Type B pancreatic cell (in vitro differentiated cells): ENCODE data around the gene PARD3. TPM values are rescaled to one million over a fixed set of nuclear protein-coding genes. Genes with fewer than 3 reads are reported as not detected.

ENCODE experiments used
- DNase-seq: peaks from one replicate; pipeline ENCODE4 v3.0.0; 2021; ENCODE audit warnings: mixed read lengths; ENCODE audit not compliant: unreplicated experiment; ENCODE audit errors: extremely low spot score
- H3K27ac Mint-ChIP-seq: 2 replicates; pipeline ENCODE4 v1.8.0; 2021; ENCODE audit warnings: mild to moderate bottlenecking, mixed read lengths
- H3K27me3 Mint-ChIP-seq: 2 replicates; pipeline ENCODE4 v1.8.0; 2021; ENCODE audit warnings: mixed read lengths
- H3K36me3 Mint-ChIP-seq: 2 replicates; pipeline ENCODE4 v1.8.0; 2021; ENCODE audit warnings: mixed read lengths
- H3K4me1 Mint-ChIP-seq: one replicate; pipeline ENCODE4 v1.8.0; 2021; ENCODE audit warnings: mixed read lengths; ENCODE audit not compliant: unreplicated experiment
- H3K4me3 Mint-ChIP-seq: 2 replicates; pipeline ENCODE4 v1.8.0; 2021; ENCODE audit warnings: mild to moderate bottlenecking, mixed read lengths
- H3K9me3 Mint-ChIP-seq: 2 replicates; pipeline ENCODE4 v1.8.0; 2021; ENCODE audit warnings: mixed read lengths
- total RNA-seq: library from RNA; stranded (reverse); gene quantifications from 2 replicates; pipeline ENCODE4 v1.2.1, GENCODE V29; 2021; ENCODE audit warnings: low replicate concordance
- TF ChIP-seq, protein P1 (sequence below): fragments of 200-600 bp; sonication (generic); conservative IDR thresholded peaks from 2 replicates; pipeline ENCODE4 v1.5.0; 2021; ENCODE audit warnings: antibody characterized with exemption, mild to moderate bottlenecking

Gene PARD3
- total RNA-seq, 1 donor from 2014 or later: 52.3 TPM

DNA sequence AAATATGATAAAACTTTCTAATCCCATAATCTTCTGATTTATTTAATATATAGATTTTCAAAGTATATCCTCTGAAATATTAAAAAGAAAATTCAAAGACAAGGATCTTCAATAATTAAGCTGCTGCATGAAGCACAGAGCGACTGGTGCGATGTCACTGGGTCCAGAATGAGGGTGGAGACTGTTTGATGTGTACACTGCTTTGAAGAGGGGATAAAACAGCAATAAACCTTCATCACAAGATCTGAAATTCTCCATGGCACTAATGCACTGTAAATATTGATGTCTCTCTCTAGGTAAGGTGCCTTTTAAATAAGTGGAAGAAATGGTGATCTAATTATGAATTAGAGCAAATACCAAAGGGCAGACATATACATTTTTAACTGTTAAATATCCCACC lies 337.8 kb downstream of the PARD3 start:
- peaks cover 17% of the 10 kb centered on the region for H3K4me1 Mint-ChIP-seq
- H3K27me3 Mint-ChIP-seq: no peaks in the 10 kb centered on the region
- no peaks in the 10 kb centered on the region for H3K36me3 Mint-ChIP-seq
- no peaks in the 10 kb centered on the region for H3K9me3 Mint-ChIP-seq
- H3K27ac Mint-ChIP-seq: no peak overlapping the region
- TF ChIP-seq, protein P1, sequence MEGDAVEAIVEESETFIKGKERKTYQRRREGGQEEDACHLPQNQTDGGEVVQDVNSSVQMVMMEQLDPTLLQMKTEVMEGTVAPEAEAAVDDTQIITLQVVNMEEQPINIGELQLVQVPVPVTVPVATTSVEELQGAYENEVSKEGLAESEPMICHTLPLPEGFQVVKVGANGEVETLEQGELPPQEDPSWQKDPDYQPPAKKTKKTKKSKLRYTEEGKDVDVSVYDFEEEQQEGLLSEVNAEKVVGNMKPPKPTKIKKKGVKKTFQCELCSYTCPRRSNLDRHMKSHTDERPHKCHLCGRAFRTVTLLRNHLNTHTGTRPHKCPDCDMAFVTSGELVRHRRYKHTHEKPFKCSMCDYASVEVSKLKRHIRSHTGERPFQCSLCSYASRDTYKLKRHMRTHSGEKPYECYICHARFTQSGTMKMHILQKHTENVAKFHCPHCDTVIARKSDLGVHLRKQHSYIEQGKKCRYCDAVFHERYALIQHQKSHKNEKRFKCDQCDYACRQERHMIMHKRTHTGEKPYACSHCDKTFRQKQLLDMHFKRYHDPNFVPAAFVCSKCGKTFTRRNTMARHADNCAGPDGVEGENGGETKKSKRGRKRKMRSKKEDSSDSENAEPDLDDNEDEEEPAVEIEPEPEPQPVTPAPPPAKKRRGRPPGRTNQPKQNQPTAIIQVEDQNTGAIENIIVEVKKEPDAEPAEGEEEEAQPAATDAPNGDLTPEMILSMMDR: no peak
- no peak overlapping the region for H3K4me3 Mint-ChIP-seq
- DNase-seq: no peak

- H3K9me3 Mint-ChIP-seq: no peaks in the 10 kb centered on the region
- H3K4me3 Mint-ChIP-seq: no peak overlapping the region
- TF ChIP-seq, protein P1: no peak
- no peak overlapping the region for H3K27ac Mint-ChIP-seq
- no peak for DNase-seq
- H3K36me3 Mint-ChIP-seq: peaks cover 5% of the 10 kb centered on the region
- peaks cover 17% of the 10 kb centered on the region for H3K4me1 Mint-ChIP-seq
- no peaks in the 10 kb centered on the region for H3K27me3 Mint-ChIP-seq
Observed at GRCh38 chr10:34476608-34477007, 338.5 kb downstream of the PARD3 start.

- Mint-ChIP-seq H3K27me3 (no peaks in the 10 kb centered on the region), H3K9me3 (no peaks in the 10 kb centered on the region), H3K4me3 (no peak overlapping the region), H3K36me3 (peaks cover 5% of the 10 kb centered on the region), H3K4me1 (peaks cover 17% of the 10 kb centered on the region), H3K27ac (no peak overlapping the region)
- no peak for DNase-seq
- TF ChIP-seq, protein P1: no peak
Observed at GRCh38 chr10:34475786-34476185, 339.3 kb downstream of the PARD3 start.

DNA sequence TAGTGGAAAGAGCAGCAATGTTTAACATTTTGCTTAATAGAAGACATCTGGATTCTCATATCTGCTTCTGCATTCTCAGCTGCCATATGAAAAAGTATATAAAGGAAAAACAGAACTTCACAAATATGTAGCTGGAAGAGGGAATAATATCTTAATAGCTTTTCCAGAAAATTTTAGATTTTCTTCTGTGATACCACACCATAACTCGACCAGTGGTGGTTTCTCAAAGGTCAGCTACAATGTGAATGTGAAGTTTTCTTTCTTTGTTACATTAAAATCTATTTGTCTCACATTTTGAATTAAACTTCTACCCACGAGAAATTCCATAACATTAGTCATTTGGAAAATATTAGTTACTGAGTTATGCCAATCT lies 339.8 kb downstream of the PARD3 start:
- no peak overlapping the region for H3K4me3 Mint-ChIP-seq
- H3K9me3 Mint-ChIP-seq: no peaks in the 10 kb centered on the region
- H3K4me1 Mint-ChIP-seq: peaks cover 15% of the 10 kb centered on the region
- no peaks in the 10 kb centered on the region for H3K27me3 Mint-ChIP-seq
- TF ChIP-seq, protein P1: no peak
- no peak overlapping the region for H3K27ac Mint-ChIP-seq
- H3K36me3 Mint-ChIP-seq: peaks cover 5% of the 10 kb centered on the region
- DNase-seq: no peak

DNA sequence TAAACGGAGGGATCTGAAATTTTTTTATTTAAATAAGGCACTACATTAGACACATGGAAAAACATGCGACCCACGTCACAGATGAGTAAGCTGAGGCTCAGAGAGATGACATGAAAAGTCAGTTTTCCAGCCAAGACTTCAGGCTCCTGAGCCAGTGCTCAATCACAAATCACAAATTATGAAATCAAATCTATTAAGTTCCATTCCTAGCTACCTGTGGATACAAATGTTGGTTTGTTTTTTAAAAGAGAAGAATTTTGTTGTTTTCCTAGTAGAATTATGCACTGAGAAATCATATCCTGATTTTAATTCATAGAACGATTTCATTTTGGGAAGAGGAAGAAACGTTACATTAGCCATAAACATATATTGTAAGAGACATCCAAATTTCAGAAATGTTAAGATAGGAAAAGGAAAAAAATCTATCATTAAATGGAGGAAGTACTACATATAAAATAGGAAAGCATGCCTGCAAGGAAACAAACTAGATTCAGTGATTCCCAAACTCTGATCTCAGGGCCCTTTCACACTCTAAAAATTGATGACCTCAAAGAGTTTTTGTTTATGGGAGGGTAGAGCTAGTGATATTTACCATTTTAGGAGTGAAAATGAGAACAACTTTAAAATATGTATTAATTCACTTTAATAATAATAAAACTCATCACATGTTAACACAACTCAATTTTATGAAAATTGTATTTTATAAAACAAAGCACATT lies 340.4 kb downstream of the PARD3 start:
- TF ChIP-seq, protein P1: no peak
- Mint-ChIP-seq H3K4me1 (peaks cover 16% of the 10 kb centered on the region), H3K4me3 (no peak overlapping the region), H3K36me3 (peaks cover 9% of the 10 kb centered on the region), H3K9me3 (no peaks in the 10 kb centered on the region), H3K27me3 (no peaks in the 10 kb centered on the region), H3K27ac (no peak overlapping the region)
- no peak for DNase-seq

DNA sequence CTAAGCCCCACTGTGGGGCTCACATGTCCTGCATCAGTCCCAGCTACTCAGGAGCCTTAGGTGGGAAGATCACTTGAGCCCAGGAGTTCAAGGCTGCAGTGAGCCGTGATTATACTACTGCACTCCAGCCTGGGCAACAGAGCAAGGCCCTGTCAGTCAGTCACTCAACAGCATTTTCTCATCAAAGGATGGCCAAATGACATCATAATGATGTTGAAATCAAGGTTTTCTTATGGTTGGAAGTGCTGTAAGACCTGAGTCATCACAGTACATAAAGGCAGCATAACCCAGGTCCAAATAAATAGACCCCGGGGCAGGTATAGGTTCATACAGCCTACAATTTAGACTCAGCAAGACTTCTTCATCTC lies 341.1 kb downstream of the PARD3 start:
- Mint-ChIP-seq H3K4me3 (no peak overlapping the region), H3K36me3 (peaks cover 11% of the 10 kb centered on the region), H3K27ac (no peak overlapping the region), H3K4me1 (peaks cover 12% of the 10 kb centered on the region), H3K27me3 (no peaks in the 10 kb centered on the region), H3K9me3 (no peaks in the 10 kb centered on the region)
- DNase-seq: no peak
- TF ChIP-seq, protein P1: no peak
